ENCODE data around the gene CD34.

DNA sequence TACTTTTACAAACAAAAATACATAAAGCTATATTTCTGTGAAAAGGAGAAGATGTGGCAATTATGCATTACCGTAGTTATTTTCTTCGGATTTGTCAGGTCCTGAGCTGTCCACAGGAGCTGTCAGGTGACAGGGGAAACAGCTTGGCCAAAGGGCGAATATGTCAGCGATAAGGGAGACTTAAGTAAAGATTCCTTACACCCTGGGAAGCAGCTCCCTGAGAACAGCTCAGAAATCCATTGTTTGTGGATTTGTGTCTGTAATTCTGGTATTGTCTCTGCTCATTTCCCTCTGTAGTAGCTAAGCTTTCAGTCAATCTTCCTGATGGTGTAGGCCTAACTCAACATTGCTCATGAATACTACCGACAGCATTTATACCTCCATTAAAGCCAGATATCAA, 7.1 kb upstream of the CD34 start:
- TF ChIP-seq POLR2A (IDR thresholded peaks at IDR 0.05) = no peak
- TF ChIP-seq, protein P1, sequence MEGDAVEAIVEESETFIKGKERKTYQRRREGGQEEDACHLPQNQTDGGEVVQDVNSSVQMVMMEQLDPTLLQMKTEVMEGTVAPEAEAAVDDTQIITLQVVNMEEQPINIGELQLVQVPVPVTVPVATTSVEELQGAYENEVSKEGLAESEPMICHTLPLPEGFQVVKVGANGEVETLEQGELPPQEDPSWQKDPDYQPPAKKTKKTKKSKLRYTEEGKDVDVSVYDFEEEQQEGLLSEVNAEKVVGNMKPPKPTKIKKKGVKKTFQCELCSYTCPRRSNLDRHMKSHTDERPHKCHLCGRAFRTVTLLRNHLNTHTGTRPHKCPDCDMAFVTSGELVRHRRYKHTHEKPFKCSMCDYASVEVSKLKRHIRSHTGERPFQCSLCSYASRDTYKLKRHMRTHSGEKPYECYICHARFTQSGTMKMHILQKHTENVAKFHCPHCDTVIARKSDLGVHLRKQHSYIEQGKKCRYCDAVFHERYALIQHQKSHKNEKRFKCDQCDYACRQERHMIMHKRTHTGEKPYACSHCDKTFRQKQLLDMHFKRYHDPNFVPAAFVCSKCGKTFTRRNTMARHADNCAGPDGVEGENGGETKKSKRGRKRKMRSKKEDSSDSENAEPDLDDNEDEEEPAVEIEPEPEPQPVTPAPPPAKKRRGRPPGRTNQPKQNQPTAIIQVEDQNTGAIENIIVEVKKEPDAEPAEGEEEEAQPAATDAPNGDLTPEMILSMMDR (IDR thresholded peaks at IDR 0.05) = no peak
